Measurements from ENCODE around the gene TSBP1.
"Not testable (repeated sequence)": the region's sequence is repeated elsewhere in the genome, so short reads cannot be mapped to it uniquely, and the experiment has no call there.

The TSBP1 gene

GRCh38 chr6:32293695-32294094 is 78.0 kb downstream of the TSBP1 start:
- Histone ChIP-seq H3K4me3 (replicated peaks; ENCODE audit: low read depth, low read length) (no peak overlapping the region), H3K36me3 (ENCODE audit: control insufficient read depth, insufficient read depth, low read length) (no peaks in the 10 kb centered on the region), H3K27me3 (replicated peaks; ENCODE audit: control insufficient read depth, insufficient read depth, low read length) (no peaks in the 10 kb centered on the region; the same call in 1 of the 2 replicates)
- no peak for TF ChIP-seq CTCF (IDR thresholded peaks at IDR 0.05; ENCODE audit: insufficient read depth, low read length, poor library complexity, severe bottlenecking)
- DNase-seq (ENCODE audit: extremely low read depth, insufficient read length): no peak

GRCh38 chr6:32291543-32291942 is 80.2 kb downstream of the TSBP1 start:
- TF ChIP-seq CTCF (IDR thresholded peaks at IDR 0.05; ENCODE audit: insufficient read depth, low read length, poor library complexity, severe bottlenecking): no peak
- H3K27me3 ChIP-seq (replicated peaks; ENCODE audit: control insufficient read depth, insufficient read depth, low read length): no peaks in the 10 kb centered on the region
- H3K36me3 ChIP-seq (ENCODE audit: control insufficient read depth, insufficient read depth, low read length): no peaks in the 10 kb centered on the region
- no peak for DNase-seq (ENCODE audit: extremely low read depth, insufficient read length)
- H3K4me3 ChIP-seq (replicated peaks; ENCODE audit: low read depth, low read length): no peak overlapping the region

- TF ChIP-seq CTCF (IDR thresholded peaks at IDR 0.05; ENCODE audit: insufficient read depth, low read length, poor library complexity, severe bottlenecking): no peak
- H3K4me3 ChIP-seq (replicated peaks; ENCODE audit: low read depth, low read length): no peak overlapping the region
- H3K36me3 ChIP-seq (ENCODE audit: control insufficient read depth, insufficient read depth, low read length): no peaks in the 10 kb centered on the region
- DNase-seq (ENCODE audit: extremely low read depth, insufficient read length): no peak
- H3K27me3 ChIP-seq (replicated peaks; ENCODE audit: control insufficient read depth, insufficient read depth, low read length): no peaks in the 10 kb centered on the region
Observed at GRCh38 chr6:32290886-32291450, 80.7 kb downstream of the TSBP1 start.

GRCh38 chr6:32288426-32288825 is 83.3 kb downstream of the TSBP1 start:
- Histone ChIP-seq H3K27me3 (replicated peaks; ENCODE audit: control insufficient read depth, insufficient read depth, low read length) (no peaks in the 10 kb centered on the region), H3K36me3 (ENCODE audit: control insufficient read depth, insufficient read depth, low read length) (no peaks in the 10 kb centered on the region), H3K4me3 (replicated peaks; ENCODE audit: low read depth, low read length) (no peak overlapping the region)
- TF ChIP-seq CTCF (IDR thresholded peaks at IDR 0.05; ENCODE audit: insufficient read depth, low read length, poor library complexity, severe bottlenecking): no peak
- no peak for DNase-seq (ENCODE audit: extremely low read depth, insufficient read length)

- not testable (repeated sequence) for H3K4me3 ChIP-seq (replicated peaks; ENCODE audit: low read depth, low read length); H3K36me3 ChIP-seq (ENCODE audit: control insufficient read depth, insufficient read depth, low read length); H3K27me3 ChIP-seq (replicated peaks; ENCODE audit: control insufficient read depth, insufficient read depth, low read length); DNase-seq (ENCODE audit: extremely low read depth, insufficient read length)
Observed at GRCh38 chr6:32273801-32274577, 97.7 kb downstream of the TSBP1 start.

- TF ChIP-seq CTCF (IDR thresholded peaks at IDR 0.05; ENCODE audit: insufficient read depth, low read length, poor library complexity, severe bottlenecking): no peak
- H3K27me3 ChIP-seq (replicated peaks; ENCODE audit: control insufficient read depth, insufficient read depth, low read length): no peaks in the 10 kb centered on the region
- H3K36me3 ChIP-seq (ENCODE audit: control insufficient read depth, insufficient read depth, low read length): no peaks in the 10 kb centered on the region
- DNase-seq (ENCODE audit: extremely low read depth, insufficient read length): peak; percentile 20
- H3K4me3 ChIP-seq (replicated peaks; ENCODE audit: low read depth, low read length): no peak overlapping the region
Observed at GRCh38 chr6:32271429-32271828, 100.3 kb downstream of the TSBP1 start.

GRCh38 chr6:32268459-32268858 is 103.2 kb downstream of the TSBP1 start:
- not testable (repeated sequence) for H3K4me3 ChIP-seq (replicated peaks; ENCODE audit: low read depth, low read length); DNase-seq (ENCODE audit: extremely low read depth, insufficient read length); H3K27me3 ChIP-seq (replicated peaks; ENCODE audit: control insufficient read depth, insufficient read depth, low read length); H3K36me3 ChIP-seq (ENCODE audit: control insufficient read depth, insufficient read depth, low read length)

All from GM06990 (cell line).